AG04450 (cell line): ENCODE data around the gene MROH2A. TPM values are rescaled to one million over a fixed set of nuclear protein-coding genes. Genes with fewer than 3 reads are reported as not detected.
"Not testable (repeated sequence)": the region's sequence is repeated elsewhere in the genome, so short reads cannot be mapped to it uniquely, and the experiment has no call there.

ENCODE experiments used
- CTCF ChIA-PET: fragments of 300-600, 350-600 bp; formaldehyde crosslinking; extraction: SDS; loops from one replicate; lab custom pipeline; 2022; ENCODE audit warnings: antibody characterized with exemption, inconsistent platforms; lab: Charles Lee
- POLR2A ChIA-PET: fragments of 350-600 bp; formaldehyde crosslinking; extraction: SDS; loops from one replicate; lab custom pipeline; 2021; ENCODE audit warnings: antibody characterized with exemption, inconsistent platforms; lab: Yijun Ruan, JAX
- DNase-seq: peaks from one replicate; pipeline ENCODE4 v3.0.0-alpha.2; 2011; ENCODE audit warnings: low read depth, low spot score
- H3K27ac ChIP-seq: one replicate; pipeline ENCODE4 v1.5.1; 2012; ENCODE audit warnings: low read depth, low read length, control low read depth
- H3K27me3 ChIP-seq: one replicate; pipeline ENCODE4 v1.6.0; 2012; ENCODE audit warnings: low read length; ENCODE audit not compliant: control insufficient read depth, insufficient read depth
- H3K4me3 ChIP-seq: 2 replicates; pipeline ENCODE4 v1.5.1; 2011; ENCODE audit warnings: mild to moderate bottlenecking, low read depth, low read length, control low read depth
- H3K9me3 ChIP-seq: 2 replicates; pipeline ENCODE4 v1.5.1; 2012; ENCODE audit warnings: low read length; ENCODE audit not compliant: control insufficient read depth, insufficient read depth
- polyA plus RNA-seq: library from polyadenylated mRNA; depleted of rRNA; stranded (reverse); fragments of >200 nt; gene quantifications from 2 replicates; pipeline ENCODE4 v1.2.3, GENCODE V29; 2011
- TF ChIP-seq, protein P1 (sequence below): IDR thresholded peaks from 2 replicates; pipeline ENCODE4 v1.5.1; 2011; ENCODE audit warnings: low read depth, low read length, control low read depth, inconsistent platforms

MROH2A gene
- polyA plus RNA-seq, 1 experiment, result not detected

DNA sequence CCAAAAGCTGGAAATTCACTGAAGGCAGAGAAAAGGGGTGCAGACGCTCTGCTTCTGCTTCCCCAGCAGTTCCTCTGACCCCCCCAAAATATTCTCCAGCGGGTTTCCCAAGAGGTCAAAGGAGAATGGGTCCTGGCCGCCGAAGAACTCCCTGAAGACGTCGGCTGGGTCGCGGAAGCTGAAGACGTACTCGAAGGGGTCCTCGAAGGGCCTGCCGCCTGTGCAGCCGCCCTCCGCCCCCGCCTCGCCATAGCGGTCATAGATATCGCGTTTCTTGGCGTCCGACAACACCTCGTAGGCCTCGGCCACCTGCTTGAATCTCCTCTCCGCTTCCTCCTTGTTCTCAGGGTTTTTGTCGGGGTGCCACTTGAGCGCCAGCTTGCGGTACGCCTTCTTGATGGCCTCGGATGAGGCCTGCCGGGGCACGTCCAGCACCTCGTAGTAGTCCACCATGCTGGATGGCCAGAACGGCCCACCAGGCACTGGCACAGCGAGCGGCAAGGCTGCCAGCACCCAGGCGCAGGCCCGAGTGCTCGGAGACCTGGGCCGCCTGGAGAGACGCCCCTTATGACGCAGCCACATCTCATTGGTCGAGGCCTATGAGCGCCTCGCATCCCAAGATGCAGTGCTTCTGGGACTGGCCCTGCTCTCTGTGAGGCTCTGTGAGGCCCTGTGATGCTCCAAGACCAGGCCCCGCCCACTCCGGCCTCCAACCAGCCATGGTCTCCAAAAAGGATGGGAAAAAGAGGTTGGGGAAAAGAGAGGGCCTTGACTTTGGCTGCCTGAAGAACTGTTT, 34.5 kb upstream of the MROH2A start:
- CTCF ChIA-PET, result no interaction called here
- Histone ChIP-seq H3K9me3 (peaks cover 5% of the 10 kb centered on the region; the same call in 1 of the 2 replicates), H3K4me3 (no peak overlapping the region), H3K27ac (no peak overlapping the region), H3K27me3 (peaks cover 15% of the 10 kb centered on the region)
- DNase-seq, result no peak
- POLR2A ChIA-PET, result no interaction called here
- TF ChIP-seq, protein P1, sequence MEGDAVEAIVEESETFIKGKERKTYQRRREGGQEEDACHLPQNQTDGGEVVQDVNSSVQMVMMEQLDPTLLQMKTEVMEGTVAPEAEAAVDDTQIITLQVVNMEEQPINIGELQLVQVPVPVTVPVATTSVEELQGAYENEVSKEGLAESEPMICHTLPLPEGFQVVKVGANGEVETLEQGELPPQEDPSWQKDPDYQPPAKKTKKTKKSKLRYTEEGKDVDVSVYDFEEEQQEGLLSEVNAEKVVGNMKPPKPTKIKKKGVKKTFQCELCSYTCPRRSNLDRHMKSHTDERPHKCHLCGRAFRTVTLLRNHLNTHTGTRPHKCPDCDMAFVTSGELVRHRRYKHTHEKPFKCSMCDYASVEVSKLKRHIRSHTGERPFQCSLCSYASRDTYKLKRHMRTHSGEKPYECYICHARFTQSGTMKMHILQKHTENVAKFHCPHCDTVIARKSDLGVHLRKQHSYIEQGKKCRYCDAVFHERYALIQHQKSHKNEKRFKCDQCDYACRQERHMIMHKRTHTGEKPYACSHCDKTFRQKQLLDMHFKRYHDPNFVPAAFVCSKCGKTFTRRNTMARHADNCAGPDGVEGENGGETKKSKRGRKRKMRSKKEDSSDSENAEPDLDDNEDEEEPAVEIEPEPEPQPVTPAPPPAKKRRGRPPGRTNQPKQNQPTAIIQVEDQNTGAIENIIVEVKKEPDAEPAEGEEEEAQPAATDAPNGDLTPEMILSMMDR, result no peak

DNA sequence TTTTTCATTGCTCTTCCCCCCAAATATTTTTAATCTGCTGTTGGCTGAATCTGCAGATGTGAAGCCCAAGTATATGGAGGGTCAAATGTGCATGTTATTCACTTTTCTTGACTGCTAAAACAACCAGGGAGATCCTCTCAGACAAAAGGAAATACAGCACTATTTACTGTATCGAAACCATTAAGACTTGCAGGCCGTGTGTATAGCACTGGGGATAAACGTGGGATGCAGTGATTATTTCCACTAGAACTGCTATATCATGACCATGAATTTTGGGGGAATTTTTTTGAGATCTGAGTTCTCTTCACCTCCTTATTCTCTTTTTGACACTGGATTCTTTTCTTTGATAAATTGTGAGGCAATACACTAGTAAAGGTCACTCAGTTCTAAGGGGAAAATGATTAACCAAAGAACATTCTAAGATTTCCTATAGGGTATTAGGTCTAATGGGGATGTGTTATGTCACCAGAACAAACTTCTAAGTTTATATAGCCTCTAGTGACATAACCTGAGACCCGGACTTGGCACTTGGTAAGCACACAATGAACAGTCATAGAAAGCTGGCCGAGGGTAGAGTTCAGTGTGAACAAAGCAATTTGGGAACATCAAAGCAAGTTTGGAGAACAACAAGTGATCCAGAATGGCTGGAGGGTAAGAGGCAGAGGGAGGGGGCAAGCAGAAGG, 32.9 kb upstream of the MROH2A start:
- TF ChIP-seq, protein P1, result no peak
- Histone ChIP-seq H3K27me3 (peaks cover 15% of the 10 kb centered on the region), H3K9me3 (peaks cover 5% of the 10 kb centered on the region; the same call in 1 of the 2 replicates), H3K27ac (no peak overlapping the region), H3K4me3 (no peak overlapping the region)
- CTCF ChIA-PET, result no interaction called here
- POLR2A ChIA-PET, result no interaction called here
- no peak for DNase-seq

DNA sequence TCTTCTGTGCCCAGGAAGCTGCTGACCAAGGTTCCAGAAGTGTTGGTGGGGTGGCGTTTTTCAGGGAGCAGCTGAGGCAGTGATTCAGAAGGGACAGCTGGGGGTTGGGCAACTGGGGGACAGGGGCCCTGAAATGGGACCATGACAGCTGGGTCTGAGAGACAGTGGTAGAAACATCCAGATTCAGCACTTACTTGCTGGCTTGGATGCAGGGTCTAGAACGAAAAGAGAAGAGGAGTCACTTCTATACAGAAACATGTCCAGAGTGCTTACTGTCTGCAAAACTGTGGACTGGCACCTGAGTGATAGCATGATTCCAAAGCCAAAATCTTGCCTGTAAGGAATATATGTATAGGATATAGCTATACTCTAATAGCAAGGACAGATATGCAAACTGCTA, 32.3 kb upstream of the MROH2A start:
- H3K4me3 ChIP-seq, H3K27ac ChIP-seq, DNase-seq, CTCF ChIA-PET, POLR2A ChIA-PET, H3K9me3 ChIP-seq: not testable (repeated sequence)
- H3K27me3 ChIP-seq, result peaks cover 12% of the 10 kb centered on the region

DNA sequence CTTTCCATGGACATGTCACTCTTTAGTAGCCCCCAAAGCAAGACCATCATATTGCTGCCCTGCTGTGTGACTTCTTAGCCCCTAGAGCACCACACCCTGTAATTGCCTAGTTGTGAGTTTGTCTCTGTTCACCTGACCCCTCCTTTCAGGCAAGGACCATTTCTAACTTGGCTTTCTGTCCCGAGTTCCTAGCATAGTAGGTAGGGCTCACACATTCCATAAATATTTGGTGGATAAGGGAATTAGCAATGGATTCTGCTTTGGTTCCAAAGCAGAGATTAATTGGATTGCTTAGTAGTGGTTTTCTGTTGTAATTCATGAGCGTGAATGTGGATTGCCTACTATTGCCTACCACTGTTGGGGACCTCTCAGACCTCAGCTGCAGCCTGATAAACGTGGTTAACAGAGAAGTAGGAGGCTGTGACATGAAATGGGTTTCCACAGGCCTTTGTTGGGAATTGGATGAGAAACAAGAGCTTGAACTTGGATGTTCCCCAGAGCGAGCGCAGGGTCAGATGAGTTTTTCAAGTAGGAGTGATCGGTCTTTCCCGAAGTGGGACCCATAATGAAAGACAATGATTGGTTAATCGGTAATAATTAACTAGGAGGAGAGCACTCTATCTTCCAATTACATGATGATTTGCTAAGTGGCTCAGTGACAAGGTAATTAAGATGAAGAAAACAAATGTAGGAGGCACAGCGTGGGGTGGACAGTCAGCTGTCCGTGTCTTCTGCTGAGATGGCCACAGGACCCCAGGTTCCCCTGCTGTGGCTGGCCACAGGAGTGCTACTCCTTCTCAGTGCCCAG, 31.5 kb upstream of the MROH2A start:
- H3K27ac ChIP-seq, result no peak overlapping the region
- H3K4me3 ChIP-seq, result no peak overlapping the region
- DNase-seq, result no peak
- TF ChIP-seq, protein P1, result no peak
- POLR2A ChIA-PET, result no interaction called here
- peaks cover 12% of the 10 kb centered on the region for H3K9me3 ChIP-seq
- H3K27me3 ChIP-seq, result peaks cover 5% of the 10 kb centered on the region
- CTCF ChIA-PET, result no interaction called here

DNA sequence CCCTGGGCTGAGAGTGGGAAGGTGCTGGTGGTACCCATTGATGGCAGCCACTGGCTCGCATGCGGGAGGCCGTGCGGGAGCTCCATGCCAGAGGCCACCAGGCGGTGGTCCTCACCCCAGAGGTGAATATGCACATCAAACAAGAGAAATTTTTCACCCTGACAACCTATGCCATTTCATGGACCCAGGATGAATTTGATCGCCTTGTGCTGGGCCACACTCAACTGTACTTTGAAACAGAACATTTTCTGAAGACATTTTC, 30.9 kb upstream of the MROH2A start:
- CTCF ChIA-PET, result no interaction called here
- DNase-seq, result no peak
- Histone ChIP-seq H3K27me3 (peaks cover 4% of the 10 kb centered on the region), H3K27ac (no peak overlapping the region), H3K4me3 (no peak overlapping the region), H3K9me3 (peaks cover 12% of the 10 kb centered on the region)
- TF ChIP-seq, protein P1, result no peak
- POLR2A ChIA-PET, result no interaction called here

DNA sequence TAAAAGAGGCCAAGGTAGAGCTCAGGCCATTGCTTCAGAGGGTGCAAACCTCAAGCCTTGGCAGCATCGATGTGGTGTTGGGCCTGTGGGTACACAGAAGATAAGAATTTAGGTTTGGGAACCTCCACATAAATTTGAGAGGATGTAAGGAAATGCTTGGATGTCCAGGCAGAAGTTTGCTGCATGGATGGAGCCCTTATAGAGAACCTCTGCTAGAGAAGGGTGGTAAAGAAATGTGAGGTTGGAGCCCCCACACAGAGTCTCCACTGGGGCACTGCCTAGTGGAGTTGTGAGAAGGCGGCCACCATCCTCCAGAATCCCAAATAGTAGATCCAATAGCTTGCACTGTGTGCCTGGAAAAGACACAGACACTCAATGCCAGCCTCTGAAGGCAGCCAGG, 27.4 kb upstream of the MROH2A start:
- H3K27ac ChIP-seq, CTCF ChIA-PET, POLR2A ChIA-PET, H3K4me3 ChIP-seq, H3K27me3 ChIP-seq, DNase-seq: not testable (repeated sequence)
- H3K9me3 ChIP-seq, result peaks cover 13% of the 10 kb centered on the region

DNA sequence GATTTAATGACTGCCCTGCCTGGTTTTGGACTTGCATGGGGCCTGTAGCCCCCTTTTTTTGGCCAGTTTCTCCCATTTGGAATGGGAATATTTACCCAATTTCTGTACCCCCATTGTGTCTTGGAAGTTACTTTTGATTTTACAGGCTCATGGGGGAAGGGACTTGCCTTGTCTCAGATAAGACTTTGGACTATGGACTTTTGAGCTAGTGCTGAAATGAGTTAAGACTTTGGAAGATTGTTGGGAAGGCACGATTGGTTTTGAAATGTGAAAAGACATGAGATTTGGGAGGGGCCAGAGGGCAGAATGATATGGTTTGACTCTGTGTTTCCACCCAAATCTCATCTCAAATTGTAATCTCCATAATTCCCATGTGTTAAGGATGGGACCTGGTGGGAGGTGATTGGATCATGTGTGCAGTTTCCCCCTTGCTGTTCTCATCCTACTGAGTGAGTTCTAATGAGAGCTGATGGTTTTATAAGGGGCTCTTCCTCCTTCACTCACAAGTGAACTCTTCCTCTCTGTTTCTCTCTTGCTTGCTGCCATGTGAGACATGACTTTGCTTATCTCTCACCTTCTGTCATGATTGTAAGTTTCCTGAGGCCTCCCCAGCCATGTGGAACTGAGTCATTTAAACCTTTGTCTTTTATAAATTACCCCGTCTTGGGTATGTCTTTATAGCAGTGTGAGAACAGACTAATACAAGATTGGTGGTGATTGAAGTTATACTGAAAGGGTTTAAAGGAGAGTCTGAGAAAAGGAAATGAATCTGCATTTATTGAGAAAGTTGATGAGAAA, 26.7 kb upstream of the MROH2A start:
- H3K27me3 ChIP-seq, POLR2A ChIA-PET, H3K4me3 ChIP-seq, H3K27ac ChIP-seq, DNase-seq, CTCF ChIA-PET: not testable (repeated sequence)
- peaks cover 13% of the 10 kb centered on the region for H3K9me3 ChIP-seq
